GM18909 (cell line): ENCODE data around the gene AS3MT.
"Not testable (repeated sequence)": the region's sequence is repeated elsewhere in the genome, so short reads cannot be mapped to it uniquely, and the experiment has no call there.

Source experiments
- ATAC-seq: cut with Tn5 transposase; IDR thresholded peaks from one replicate; pipeline ENCODE4 v1.9.1; 2021; ENCODE audit warnings: mild to moderate bottlenecking; ENCODE audit not compliant: unreplicated experiment, poor library complexity

AS3MT gene, protein sequence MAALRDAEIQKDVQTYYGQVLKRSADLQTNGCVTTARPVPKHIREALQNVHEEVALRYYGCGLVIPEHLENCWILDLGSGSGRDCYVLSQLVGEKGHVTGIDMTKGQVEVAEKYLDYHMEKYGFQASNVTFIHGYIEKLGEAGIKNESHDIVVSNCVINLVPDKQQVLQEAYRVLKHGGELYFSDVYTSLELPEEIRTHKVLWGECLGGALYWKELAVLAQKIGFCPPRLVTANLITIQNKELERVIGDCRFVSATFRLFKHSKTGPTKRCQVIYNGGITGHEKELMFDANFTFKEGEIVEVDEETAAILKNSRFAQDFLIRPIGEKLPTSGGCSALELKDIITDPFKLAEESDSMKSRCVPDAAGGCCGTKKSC

DNA sequence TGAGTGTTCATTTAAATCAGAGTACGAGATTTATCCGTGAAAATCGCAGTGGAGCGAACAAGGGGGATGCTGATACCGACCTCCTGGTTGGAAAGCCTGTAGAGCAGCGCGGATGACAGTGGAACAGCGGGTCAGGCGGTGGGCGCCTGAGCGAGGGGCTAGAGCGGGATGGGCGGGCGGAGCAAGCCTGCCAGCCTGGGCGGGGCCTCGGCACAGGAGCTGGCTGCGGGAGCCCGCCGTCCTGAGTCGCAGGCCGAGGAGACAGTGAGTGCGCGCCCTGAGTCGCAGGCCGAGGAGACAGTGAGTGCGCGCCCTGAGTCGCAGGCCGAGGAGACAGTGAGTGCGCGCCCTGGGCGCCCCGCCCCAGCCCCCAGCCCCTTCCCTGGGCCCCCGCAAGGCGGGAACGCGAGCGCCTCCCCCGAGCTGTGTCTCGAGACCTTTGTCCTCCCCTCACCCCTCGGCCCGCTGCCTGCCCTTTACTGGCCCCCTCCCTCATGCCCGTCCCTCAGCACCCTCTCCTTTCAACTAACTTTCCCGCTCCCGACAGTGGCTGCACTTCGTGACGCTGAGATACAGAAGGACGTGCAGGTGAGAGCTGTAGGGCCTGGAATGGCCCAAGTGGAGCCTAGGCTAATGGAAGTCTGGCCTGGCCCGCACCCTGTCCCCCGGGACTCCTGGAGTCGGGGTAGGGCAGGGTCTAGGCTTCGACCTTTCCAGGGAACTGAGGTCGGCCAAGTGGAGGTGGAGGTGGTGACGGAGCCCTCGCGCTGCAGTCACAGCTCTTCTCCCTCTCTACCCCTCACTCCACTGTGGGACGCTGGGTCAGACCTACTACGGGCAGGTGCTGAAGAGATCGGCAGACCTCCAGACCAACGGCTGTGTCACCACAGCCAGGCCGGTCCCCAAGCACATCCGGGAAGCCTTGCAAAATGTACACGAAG lies at the start of gene AS3MT:
AS3MT (plus strand) TSS at position 213 of the 941 bp plus-strand sequence; CDS start at position 336, 123 bp downstream.
- ATAC-seq, result no peak

DNA sequence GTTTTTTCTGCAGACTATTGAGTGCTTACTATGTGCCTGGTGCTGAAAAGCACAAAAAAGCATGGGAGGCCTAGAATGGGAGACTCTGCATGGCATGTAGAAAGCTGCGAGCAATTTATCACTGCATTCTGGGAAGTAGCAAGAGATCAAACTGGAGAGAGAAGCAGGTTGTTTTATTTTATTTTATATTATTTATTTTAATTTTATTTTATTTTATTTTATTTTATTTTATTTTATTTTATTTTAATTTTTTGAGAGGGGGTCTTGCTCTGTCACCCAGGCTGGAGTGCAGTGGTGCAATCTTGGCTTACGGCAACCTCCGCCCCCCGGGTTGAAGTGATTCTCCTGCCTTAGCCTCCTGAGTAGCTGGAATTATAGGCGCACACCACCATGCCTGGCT lies 49.3 kb upstream of the AS3MT start:
- ATAC-seq, result not testable (repeated sequence)

DNA sequence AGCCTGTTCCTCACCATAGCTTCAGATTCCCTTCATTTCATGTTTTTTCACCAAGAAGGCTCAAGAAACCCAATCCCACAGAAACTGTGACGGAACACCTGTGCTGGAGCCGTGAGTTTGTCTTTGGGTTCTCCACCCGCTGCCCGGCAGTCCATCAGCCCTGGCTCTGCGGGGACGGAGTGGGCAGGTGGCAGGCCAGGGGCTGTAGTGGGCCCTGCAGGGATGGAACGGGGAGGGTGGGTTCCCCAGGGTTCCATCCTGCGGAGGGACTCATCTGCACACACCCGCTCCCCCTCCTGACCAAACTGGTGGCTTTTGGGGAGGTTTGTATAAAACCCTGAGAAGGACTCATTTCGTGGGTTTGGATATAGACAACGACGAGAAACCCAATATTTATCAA lies 47.0 kb upstream of the AS3MT start:
- no peak for ATAC-seq

DNA sequence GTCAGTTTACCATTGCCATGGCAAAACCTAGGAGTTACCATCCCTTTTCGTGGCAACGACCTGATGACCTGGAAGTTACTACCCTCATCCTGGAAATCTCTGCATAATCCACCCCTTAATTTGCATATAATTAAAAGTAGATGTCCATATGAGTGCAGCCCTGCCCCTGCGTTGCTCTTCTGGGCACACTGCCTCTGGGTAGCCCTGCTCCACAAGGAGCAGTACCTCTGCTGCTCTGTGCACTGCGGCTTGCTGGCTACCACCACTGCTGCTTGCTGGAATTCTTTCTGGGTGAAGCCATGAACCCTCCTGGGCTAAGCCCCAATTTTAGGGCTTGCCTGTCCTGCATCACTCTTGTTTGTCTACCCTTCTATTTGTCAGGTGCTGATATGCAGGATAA lies 44.6 kb upstream of the AS3MT start:
- no peak for ATAC-seq

DNA sequence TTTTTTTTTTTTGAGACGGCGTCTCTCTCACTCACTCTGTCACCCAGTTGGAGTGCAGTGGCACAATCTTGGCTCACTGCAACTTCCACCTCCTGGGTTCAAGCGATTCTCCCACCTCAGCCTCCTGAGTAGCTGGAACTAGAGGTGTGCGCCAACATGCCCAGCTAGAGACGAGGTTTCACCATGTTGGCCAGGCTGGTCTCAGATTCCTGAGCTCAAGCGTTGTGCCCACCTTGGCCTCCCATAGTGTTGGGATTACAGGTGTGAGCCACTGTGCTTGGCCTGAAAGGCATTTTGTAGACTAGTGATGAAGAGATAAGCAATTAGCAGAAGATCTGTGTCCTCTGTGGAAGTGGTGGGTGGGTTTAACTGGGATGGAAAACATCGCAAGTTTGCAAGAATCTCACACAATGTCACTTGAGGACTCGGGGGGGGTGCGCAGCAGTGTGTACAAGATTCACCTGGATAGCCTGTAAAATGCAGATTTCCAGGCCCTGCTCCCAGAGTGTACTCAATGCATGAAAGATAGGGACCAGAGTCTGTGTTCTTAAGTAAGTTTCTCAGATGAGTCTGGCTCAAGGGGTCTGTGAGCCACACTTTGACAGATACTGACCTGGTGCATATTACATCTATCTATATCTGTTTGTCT lies 43.0 kb upstream of the AS3MT start:
- ATAC-seq, result no peak

DNA sequence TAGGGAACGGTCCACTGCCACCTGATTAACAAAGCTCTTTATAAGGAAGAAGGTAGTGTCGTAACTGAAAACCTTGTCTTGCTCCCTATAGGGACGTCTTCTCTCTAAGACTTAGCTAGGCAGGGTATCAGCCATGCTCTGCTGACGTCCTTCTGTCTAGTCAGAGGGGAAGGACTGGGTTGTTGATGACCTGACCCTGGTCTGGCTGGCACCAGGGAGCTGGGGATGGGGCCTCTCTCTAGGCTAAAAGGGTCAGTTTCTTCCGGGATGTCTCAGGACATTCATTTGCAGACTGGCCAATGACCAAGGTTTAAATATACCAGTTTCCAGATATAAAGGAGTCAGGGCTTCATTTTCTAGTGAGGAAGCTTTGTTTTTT lies 41.7 kb upstream of the AS3MT start:
- no peak for ATAC-seq

DNA sequence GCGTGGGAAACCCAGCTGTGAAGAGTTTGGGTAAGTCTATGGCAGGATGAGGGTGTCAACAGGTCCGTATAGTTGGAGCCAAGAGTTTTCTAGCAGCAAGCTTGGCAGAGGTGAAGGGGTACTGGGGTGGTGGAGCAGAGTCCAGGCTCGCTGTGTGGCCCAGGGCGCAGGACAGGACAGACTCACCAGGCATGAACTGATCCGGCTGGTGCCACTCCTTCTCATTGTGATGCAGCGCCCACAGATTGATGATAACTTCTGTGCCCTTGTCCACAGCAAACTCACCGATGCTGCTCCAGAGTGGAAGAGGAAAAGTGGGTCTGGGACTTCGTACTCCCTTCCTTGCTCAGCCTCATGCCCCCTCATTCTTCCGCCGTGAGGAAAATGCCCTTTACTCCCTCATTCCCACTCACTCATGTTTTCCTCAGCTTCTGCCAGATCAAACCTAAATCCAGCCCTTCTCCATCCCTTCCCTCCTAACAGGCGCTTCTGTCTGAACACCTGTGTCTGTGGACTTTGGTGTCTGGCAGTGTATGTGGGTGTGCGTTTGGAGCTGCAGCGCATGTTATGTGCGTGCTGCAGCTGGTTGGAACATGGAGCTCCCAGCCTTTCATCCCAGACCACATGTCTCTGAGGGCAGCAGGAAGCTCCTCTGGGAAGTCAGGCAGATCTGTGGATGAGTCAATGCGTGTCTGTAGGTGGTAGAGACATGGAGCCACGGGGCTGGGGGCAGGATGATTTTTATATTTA lies 37.8 kb upstream of the AS3MT start:
- no peak for ATAC-seq

DNA sequence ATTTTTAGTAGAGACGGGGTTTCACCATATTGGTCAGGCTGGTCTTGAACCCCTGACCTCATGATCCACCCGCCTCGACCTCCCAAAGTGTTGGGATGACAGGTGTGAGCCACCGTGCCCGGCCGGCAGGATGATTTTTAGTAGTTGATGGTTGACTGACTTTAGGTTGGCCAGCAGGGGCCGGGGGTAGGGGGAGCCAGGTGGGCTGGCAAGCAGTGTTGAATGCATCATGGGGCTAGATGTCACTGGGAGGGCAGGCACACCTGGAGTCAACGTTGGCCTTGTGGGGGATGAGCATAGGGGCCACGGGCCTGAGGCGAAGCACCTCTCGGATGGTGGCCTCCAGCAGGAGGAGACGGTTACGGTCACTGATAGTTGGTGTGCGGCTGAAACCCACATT lies 37.0 kb upstream of the AS3MT start:
- ATAC-seq, result no peak

DNA sequence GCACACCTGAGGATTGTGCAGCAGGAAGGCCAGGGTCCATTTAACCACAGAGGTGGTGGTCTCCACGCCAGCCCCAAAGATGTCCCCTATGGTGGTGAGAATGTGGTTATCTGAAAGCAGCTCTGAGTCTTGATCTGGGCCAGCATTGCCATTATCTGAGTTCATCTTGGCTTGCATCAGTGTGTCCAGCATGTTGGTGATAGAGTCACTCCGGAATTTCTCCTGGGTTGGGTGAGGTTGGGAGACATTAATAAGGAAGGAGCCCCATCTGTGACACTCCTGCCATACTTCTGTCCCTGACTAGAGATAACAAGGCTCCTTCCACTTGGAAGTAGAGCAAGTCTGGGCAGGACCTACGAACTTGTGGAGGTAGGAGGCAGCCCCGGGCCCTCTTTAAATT lies 36.3 kb upstream of the AS3MT start:
- ATAC-seq, result no peak

DNA sequence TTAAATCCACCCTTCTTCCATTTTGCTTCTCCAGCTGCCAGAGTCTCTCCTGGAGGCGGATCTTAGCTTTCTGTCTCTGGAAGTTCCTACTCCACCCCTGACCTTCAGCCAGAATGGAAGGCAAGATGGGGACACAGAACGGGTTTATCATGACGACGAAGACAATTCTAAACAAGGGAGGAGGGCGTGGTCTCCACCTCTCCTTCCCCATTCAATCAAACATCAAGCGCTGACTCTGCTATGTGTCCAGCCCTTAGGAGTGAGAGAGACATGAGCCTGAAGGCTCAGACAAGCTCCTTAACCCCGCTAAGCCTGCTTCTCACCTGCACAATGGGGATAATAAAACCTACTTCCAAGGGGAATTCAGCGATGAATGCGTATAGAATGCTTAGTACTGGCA lies 35.1 kb upstream of the AS3MT start:
- ATAC-seq, result no peak

DNA sequence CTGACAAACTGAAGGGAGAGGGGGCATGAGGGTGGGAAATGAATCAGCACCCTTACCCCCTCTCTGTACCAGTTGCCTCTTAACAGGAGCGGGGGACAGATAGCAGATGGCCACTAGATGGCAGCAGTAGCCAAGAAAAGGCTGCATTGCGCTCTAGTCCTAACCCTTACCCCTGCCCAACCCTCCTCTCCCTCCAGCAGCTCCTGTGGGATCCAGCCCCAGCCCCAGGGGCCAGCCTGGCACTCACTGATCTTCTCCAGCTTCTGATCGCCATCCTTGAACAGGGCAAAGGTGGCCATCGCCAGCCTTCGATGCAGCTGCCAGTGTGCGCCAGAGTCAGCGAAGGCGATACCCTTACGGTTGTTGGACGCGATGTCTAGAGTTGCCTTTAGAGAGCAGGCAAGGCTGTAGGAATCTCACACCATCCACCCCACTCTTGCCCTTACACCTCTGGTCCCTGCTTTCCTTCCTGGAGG lies 34.2 kb upstream of the AS3MT start:
- ATAC-seq, result peak; percentile 61

DNA sequence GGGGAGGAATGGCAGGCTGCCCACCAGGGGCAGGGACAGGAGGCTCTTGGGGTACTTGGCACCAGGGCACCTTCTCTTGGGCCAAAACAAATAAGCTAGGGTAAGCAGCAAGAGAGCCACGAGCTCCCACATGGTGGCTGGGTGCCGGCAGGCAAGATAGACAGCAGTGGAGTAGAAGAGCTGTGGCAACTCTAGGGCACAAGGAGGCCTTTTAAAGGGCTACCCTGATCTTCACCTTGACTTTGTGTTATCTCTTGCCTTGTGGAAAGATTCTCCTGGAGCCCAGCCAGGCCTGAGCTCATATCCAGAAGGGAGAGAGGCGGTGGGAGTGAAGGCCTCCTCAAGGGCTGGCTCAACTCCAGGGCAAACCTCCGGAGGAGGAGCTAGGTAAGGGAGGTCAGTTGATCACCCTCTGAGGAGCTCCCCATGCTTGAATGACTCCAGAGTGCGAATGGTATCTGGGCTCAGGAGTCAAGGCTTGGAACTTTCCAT lies 32.0 kb upstream of the AS3MT start, which contains the start of gene CYP17A1:
CYP17A1 (minus strand) TSS at position 184 of the 492 bp plus-strand sequence; CDS start at position 132, 52 bp downstream.
- no peak for ATAC-seq

DNA sequence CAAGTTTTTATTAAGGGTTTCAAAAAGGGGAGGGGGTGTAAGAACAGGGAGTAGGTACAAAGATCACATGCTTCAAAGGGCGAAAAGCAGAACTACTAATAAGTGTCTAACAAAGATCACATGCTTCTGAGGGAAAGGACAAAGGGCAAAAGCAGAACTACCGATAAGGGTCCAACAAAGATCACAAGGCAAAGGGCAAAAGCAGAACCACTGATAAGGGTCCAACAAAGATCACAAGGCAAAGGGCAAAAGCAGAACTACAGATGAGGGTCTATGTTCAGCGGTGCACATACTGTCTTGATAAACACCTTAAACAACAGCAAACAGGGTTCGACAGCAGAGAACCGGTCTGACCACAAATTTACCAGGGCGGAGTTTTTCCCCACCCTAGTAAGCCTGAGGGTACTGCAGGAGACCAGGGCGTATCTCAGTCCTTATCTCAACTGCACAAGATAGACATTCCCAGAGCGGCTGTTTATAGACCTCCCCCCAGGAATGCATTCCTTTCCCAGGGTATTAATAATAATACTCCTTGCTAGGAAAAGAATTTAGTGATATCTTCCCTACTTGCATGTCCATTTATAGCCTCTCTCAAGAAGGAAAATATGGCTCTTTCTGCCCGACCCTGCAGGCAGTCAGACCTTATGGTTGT lies 30.9 kb upstream of the AS3MT start:
- not testable (repeated sequence) for ATAC-seq

DNA sequence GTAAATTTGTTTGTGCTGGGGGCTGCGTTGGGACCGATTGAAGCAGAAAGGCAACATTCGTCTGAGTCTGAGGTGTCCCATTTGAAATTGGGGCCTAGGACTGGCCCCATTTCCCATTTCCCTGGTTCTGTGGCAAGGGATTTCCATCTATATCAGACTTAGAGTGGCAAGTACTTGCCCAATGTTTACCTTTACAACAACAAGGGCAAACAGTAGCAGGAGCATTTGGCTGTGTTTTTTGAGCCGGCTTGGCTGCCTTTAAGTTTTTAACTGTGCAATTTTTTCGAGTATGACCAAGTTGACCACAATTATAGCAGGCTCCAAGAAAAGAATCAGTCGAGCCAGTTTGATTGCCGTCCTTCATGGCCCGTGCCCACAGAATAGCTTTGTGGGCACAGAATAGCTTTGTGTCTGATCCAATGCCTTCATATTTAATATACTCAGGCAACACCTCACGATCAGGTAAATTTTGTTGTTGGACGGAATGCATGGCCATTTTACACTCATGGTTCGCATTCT lies 27.4 kb upstream of the AS3MT start:
- ATAC-seq, result no peak

DNA sequence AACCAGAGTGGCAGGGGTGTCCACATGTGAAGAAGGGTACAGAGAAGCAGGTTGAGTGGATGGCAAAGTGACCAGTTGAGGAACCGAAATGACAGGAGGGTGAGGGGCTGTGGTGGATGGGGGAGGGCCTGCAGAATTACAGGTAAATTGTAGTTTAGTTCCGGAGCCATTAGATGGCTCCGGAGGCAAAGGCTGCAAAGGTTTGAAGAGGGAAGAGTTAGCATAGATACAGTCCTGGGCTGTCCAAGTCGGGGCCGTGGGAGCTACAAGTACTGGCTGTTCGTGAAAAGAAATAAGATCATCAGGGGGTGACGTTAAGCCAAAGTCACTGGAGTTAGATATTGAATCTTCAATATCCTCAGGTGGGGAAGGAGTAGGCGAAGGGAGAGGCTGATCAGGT lies 26.1 kb upstream of the AS3MT start:
- ATAC-seq, result not testable (repeated sequence)

DNA sequence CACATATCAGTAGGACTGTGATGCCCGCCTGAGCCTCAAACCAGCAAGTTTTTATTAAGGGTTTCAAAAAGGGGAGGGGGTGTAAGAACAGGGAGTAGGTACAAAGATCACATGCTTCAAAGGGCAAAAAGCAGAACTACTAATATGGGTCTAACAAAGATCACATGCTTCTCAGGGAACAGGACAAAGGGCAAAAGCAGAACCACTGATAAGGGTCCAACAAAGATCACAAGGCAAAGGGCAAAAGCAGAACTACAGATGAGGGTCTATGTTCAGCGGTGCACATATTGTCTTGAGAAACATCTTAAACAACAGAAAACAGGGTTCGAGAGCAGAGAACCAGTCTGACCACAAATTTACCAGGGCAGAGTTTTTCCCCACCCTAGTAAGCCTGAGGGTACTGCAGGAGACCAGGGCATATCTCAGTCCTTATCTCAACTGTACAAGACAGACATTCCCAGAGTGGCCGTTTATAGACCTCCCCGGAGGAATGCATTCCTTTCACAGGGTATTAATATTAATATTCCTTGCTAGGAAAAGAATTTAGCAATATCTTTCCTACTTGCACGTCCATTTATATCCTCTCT lies 25.0 kb upstream of the AS3MT start:
- not testable (repeated sequence) for ATAC-seq

DNA sequence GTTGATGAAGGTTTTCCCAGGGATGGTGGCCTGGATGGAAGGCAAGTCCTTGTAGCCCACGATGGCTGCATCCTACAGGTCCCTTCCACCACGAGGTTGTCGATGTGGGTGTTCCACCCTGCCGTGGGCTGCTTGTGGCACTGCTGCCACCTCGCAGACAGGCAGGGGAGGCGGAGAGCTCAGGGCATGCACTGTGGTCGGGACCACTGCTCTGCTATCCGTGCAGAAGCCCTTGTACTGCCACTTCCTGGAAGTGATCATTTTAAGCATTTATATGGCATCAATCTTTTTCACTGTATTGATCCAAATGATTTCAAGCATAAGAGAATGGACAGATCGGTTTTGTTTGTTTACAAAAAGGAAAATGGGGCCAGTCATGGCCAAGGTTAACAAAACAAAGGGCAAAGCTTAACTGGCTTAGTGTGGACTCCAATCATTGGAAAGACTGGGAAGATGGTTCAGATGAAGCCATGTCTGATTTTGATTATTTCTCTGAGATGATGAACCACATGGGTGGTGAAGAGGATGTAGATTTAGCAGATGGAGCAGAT lies 23.8 kb upstream of the AS3MT start:
- no peak for ATAC-seq

DNA sequence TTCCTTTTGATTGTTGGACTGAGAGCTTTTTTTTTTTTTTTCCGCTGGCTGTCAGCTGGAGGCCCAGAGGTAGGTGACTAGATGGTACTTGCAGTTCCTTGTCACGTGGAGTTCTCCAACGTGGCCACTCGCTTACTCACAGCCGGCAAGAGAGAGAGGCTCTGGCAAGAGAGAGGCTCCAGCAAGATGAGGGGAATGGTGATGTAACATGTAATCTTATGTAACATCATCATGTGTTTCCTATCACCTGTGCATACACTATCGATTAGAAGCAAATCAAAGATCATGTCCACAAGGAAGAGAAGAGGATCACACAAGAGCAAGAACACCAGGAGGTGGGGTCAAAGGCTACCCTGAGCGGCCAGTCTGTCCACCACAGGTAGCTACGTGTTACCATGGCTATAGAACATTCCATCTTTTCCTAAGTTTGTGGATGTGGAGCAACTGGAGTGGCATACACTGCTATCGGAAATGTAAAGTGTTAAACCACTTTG lies 19.2 kb upstream of the AS3MT start:
- no peak for ATAC-seq
